ENCODE results near the gene ADAM23.

- no peak for TF ChIP-seq RAD21 (IDR thresholded peaks at IDR 0.05; ENCODE audit: low read depth)
- TF ChIP-seq TAF1 (IDR thresholded peaks at IDR 0.05; ENCODE audit: low read depth): no peak
- no peak for TF ChIP-seq MAX (IDR thresholded peaks at IDR 0.05)
Observed at GRCh38 chr2:206611736-206612135, 168.4 kb downstream of the ADAM23 start.

Data from Ishikawa (cell line).